GM23338 (cell line): Measurements from ENCODE around the gene MATCAP1. TPM values are rescaled to one million over a fixed set of nuclear protein-coding genes. Genes with fewer than 3 reads are reported as not detected.

Source experiments
- ATAC-seq: fragments of 200-7000 bp; cut with Tn5 transposase; 3 replicates; pipeline ENCODE4 v1.9.1; 2020
- DNase-seq: peaks from one replicate; pipeline ENCODE4 v3.0.0-alpha.2; 2015; ENCODE audit warnings: low spot score
- H2AFZ ChIP-seq: fragments of 200-600 bp; sonication (generic); 2 replicates; pipeline ENCODE4 v1.8.0; 2016; ENCODE audit warnings: antibody characterized with exemption, mild to moderate bottlenecking, moderate library complexity
- H3F3A ChIP-seq: fragments of 200-600 bp; sonication (generic); replicated peaks from 2 replicates; pipeline ENCODE4 v1.8.0; 2017; ENCODE audit warnings: antibody characterized with exemption, mixed run types, low read depth
- H3K27ac ChIP-seq: fragments of 200-600 bp; sonication (generic); 2 replicates; pipeline ENCODE4 v1.6.1; 2016; ENCODE audit warnings: low read depth
- H3K27me3 ChIP-seq: fragments of 200-600 bp; sonication (generic); 2 replicates; pipeline ENCODE4 v1.8.0; 2016; ENCODE audit warnings: mild to moderate bottlenecking, mixed run types, moderate library complexity; ENCODE audit not compliant: insufficient read depth
- H3K36me3 ChIP-seq: fragments of 200-600 bp; sonication (generic); 2 replicates; pipeline ENCODE4 v1.8.0; 2016; ENCODE audit warnings: mild to moderate bottlenecking; ENCODE audit not compliant: insufficient read depth
- H3K4me1 ChIP-seq: fragments of 200-600 bp; sonication (generic); 2 replicates; pipeline ENCODE4 v1.8.0; 2016; ENCODE audit warnings: mild to moderate bottlenecking, moderate library complexity; ENCODE audit not compliant: insufficient read depth
- H3K4me2 ChIP-seq: fragments of 200-600 bp; sonication (generic); 2 replicates; pipeline ENCODE4 v1.7.1; 2017; ENCODE audit warnings: mixed run types
- H3K4me3 ChIP-seq: fragments of 200-600 bp; sonication (generic); 2 replicates; pipeline ENCODE4 v1.6.1; 2016; ENCODE audit warnings: mixed run types
- H3K79me2 ChIP-seq: fragments of 200-600 bp; sonication (generic); replicated peaks from 2 replicates; pipeline ENCODE4 v1.8.0; 2017; ENCODE audit warnings: mild to moderate bottlenecking; ENCODE audit not compliant: insufficient read depth
- H3K9me2 ChIP-seq: fragments of 200-600 bp; sonication (generic); 2 replicates; pipeline ENCODE4 v1.8.0; 2017; ENCODE audit not compliant: insufficient read depth
- H4K20me1 ChIP-seq: fragments of 200-600 bp; sonication (generic); replicated peaks from 2 replicates; pipeline ENCODE4 v1.8.0; 2017; ENCODE audit warnings: mild to moderate bottlenecking; ENCODE audit not compliant: insufficient read depth
- H3K27ac Mint-ChIP-seq: 2 replicates; pipeline ENCODE4 v1.8.0; 2020; ENCODE audit warnings: inconsistent platforms, mild to moderate bottlenecking, moderate library complexity, mixed read lengths
- H3K27me3 Mint-ChIP-seq: 3 replicates; pipeline ENCODE4 v1.8.0; 2022; ENCODE audit warnings: low read depth, mild to moderate bottlenecking, moderate library complexity, mixed read lengths, inconsistent platforms; ENCODE audit not compliant: insufficient read depth, poor library complexity
- H3K36me3 Mint-ChIP-seq: 3 replicates; pipeline ENCODE4 v1.8.0; 2021; ENCODE audit warnings: low read depth, mild to moderate bottlenecking, inconsistent platforms, moderate library complexity, mixed read lengths
- H3K4me1 Mint-ChIP-seq: 3 replicates; pipeline ENCODE4 v1.8.0; 2020; ENCODE audit warnings: mild to moderate bottlenecking, inconsistent platforms, mixed read lengths
- H3K4me3 Mint-ChIP-seq: 3 replicates; pipeline ENCODE4 v1.8.0; 2021; ENCODE audit warnings: moderate library complexity, mild to moderate bottlenecking, inconsistent platforms, mixed read lengths
- H3K9me3 Mint-ChIP-seq: 3 replicates; pipeline ENCODE4 v1.8.0; 2020; ENCODE audit warnings: moderate library complexity, mild to moderate bottlenecking, inconsistent platforms, mixed read lengths
- CREB1 ChIP-seq: fragments of 250-450 bp; sonication (Bioruptor Pico); IDR thresholded peaks from 2 replicates; pipeline ENCODE4 v1.5.0; 2020; ENCODE audit warnings: low read depth, mild to moderate bottlenecking, moderate library complexity
- CTCF ChIP-seq, 2 experiments: fragments of 200-600 bp in 1 of 2; sonication (generic) in 1 of 2; conservative IDR thresholded peaks; 2 replicates each; pipeline versions ENCODE4 v1.5.1 to v1.6.1; 2016 to 2017; ENCODE audit warnings: antibody characterized with exemption in 2 of 2, low read depth in 2 of 2, mild to moderate bottlenecking in 2 of 2, moderate library complexity in 1 of 2
- ETS1 ChIP-seq: IDR thresholded peaks from 2 replicates; pipeline ENCODE4 v1.6.1; 2016; ENCODE audit warnings: antibody characterized with exemption
- EZH2phosphoT487 ChIP-seq: fragments of 200-600 bp; sonication (generic); IDR thresholded peaks from one replicate; pipeline ENCODE4 v1.8.1; 2018; ENCODE audit warnings: antibody characterized with exemption; ENCODE audit not compliant: unreplicated experiment
- JUNB ChIP-seq: IDR thresholded peaks from one replicate; pipeline ENCODE4 v1.6.1; 2016; ENCODE audit warnings: antibody characterized with exemption; ENCODE audit not compliant: unreplicated experiment
- NANOG ChIP-seq: IDR thresholded peaks from 2 replicates; pipeline ENCODE4 v1.6.1; 2016; ENCODE audit warnings: antibody characterized with exemption, borderline replicate concordance
- STAT1 ChIP-seq: IDR thresholded peaks from one replicate; pipeline ENCODE4 v1.6.1; 2016; ENCODE audit warnings: antibody characterized with exemption; ENCODE audit not compliant: unreplicated experiment
- ZNF331 ChIP-seq: fragments of 250-450 bp; sonication (Bioruptor Pico); IDR thresholded peaks from 2 replicates; pipeline ENCODE4 v1.5.0; 2020; ENCODE audit warnings: low read depth, mild to moderate bottlenecking, moderate library complexity
- polyA plus RNA-seq: library from polyadenylated mRNA; unstranded; fragments of >200 nt; fragmentation: Nextera tagmentation; extraction: Ambion mirVana; gene quantifications from 2 replicates; pipeline ENCODE4 v1.2.1, GENCODE V29; 2016
- total RNA-seq: library from RNA; depleted of rRNA; stranded (reverse); fragments of >200 nt; shearing (Covaris generic); gene quantifications from 2 replicates; pipeline ENCODE4 v1.2.3, GENCODE V29; 2014
- TF ChIP-seq, protein P1 (sequence below): IDR thresholded peaks from one replicate; pipeline ENCODE4 v1.6.1; 2018; ENCODE audit warnings: antibody characterized with exemption; ENCODE audit not compliant: unreplicated experiment

The MATCAP1 gene
- total and polyA plus RNA-seq, 2 experiments from 2014 or later = 9.5 to 22.7 TPM

DNA sequence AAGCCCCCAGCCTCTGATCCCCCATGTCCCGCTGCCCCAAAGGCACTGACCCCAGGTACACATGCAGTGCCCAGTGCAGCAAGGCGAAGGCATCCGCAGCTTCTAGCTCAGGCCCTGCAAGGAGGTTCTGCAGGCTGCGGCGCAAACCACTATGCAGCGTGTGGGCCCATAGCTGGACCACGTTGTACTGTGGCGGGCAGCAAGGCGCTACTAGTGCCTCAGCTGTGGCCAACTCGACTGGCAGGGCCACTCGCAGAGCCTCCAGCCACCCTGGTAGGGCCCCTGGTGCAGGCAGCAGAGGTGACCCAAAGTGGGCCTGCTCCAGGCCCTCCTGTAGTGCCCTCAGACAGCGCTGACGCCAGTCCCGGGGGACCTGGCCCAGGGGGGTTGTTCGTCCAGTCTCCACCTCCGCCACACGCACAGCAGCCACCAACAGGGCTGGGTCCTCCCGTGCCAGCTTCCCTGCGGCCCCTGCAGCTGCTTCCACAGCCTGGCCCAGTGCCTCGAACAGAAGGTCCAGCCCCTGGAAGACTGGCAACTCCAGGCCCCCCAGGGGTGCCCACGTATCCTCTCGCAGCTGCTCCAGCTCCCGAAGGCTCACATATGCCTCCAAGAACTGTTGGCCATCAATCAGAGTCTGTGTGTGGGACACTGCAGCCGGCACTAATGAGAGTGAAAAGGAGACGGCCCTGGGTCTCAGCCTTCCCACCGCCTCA is 3.6 kb upstream of the MATCAP1 start:
- Histone ChIP-seq H3F3A (0 out of 2 replicates have a peak, but pooled peaks cover 3% of the 10 kb centered on the region), H3K27me3 (peaks cover 28% of the 10 kb centered on the region), H3K4me1 (peaks cover 18% of the 10 kb centered on the region), H3K9me2 (no peaks in the 10 kb centered on the region), H3K27ac (no peak overlapping the region), H3K36me3 (no peaks in the 10 kb centered on the region), H2AFZ (no peak overlapping the region), H3K4me2 (no peak overlapping the region), H3K4me3 (no peak overlapping the region), H4K20me1 (no peaks in the 10 kb centered on the region), H3K79me2 (peaks cover 10% of the 10 kb centered on the region)
- no peaks in the 10 kb centered on the region; the same call in 2 of the 3 replicates for H3K9me3 Mint-ChIP-seq
- peaks cover 22% of the 10 kb centered on the region for H3K4me1 Mint-ChIP-seq
- DNase-seq (no peak), ATAC-seq (no peak)
- no peak overlapping the region for H3K4me3 Mint-ChIP-seq
- H3K27me3 Mint-ChIP-seq = peaks cover 30% of the 10 kb centered on the region
- TF ChIP-seq, protein P1, sequence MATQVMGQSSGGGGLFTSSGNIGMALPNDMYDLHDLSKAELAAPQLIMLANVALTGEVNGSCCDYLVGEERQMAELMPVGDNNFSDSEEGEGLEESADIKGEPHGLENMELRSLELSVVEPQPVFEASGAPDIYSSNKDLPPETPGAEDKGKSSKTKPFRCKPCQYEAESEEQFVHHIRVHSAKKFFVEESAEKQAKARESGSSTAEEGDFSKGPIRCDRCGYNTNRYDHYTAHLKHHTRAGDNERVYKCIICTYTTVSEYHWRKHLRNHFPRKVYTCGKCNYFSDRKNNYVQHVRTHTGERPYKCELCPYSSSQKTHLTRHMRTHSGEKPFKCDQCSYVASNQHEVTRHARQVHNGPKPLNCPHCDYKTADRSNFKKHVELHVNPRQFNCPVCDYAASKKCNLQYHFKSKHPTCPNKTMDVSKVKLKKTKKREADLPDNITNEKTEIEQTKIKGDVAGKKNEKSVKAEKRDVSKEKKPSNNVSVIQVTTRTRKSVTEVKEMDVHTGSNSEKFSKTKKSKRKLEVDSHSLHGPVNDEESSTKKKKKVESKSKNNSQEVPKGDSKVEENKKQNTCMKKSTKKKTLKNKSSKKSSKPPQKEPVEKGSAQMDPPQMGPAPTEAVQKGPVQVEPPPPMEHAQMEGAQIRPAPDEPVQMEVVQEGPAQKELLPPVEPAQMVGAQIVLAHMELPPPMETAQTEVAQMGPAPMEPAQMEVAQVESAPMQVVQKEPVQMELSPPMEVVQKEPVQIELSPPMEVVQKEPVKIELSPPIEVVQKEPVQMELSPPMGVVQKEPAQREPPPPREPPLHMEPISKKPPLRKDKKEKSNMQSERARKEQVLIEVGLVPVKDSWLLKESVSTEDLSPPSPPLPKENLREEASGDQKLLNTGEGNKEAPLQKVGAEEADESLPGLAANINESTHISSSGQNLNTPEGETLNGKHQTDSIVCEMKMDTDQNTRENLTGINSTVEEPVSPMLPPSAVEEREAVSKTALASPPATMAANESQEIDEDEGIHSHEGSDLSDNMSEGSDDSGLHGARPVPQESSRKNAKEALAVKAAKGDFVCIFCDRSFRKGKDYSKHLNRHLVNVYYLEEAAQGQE = no peak
- TF ChIP-seq EZH2phosphoT487 (no peak), JUNB (no peak), STAT1 (no peak), CREB1 (no peak), ETS1 (no peak), NANOG (no peak), CTCF (conservative IDR thresholded peaks at IDR 0.05; ENCODE audit: low read depth in 2 of 2) (no peak), ZNF331 (no peak)
- H3K36me3 Mint-ChIP-seq = no peaks in the 10 kb centered on the region; the same call in 2 of the 3 replicates
- H3K27ac Mint-ChIP-seq = no peak overlapping the region
